SK-N-SH (cell line): Measurements from ENCODE around the gene ANO9. TPM values are rescaled to one million over a fixed set of nuclear protein-coding genes. Genes with fewer than 3 reads are reported as not detected.

ENCODE experiments used
- CTCF ChIA-PET: fragments of 300-600, 350-600 bp; formaldehyde crosslinking; extraction: SDS; loops from one replicate; lab custom pipeline; 2021; lab: Yijun Ruan, JAX
- POLR2A ChIA-PET: fragments of 350-600 bp; sonication (Branson Sonifier 250); formaldehyde crosslinking; extraction: SDS; loops from one replicate; lab custom pipeline; 2020; ENCODE audit warnings: antibody characterized with exemption, inconsistent platforms; lab: Yijun Ruan, JAX
- DNase-seq: peaks from one replicate; pipeline ENCODE4 v3.0.0; 2012
- H2AFZ ChIP-seq: fragments of 200-600 bp; sonication (generic); 2 replicates; pipeline ENCODE4 v1.8.1; 2016; ENCODE audit warnings: antibody characterized with exemption, mild to moderate bottlenecking, low read depth
- H3F3A ChIP-seq: fragments of 200-600 bp; sonication (generic); replicated peaks from 2 replicates; pipeline ENCODE3; 2016; ENCODE audit warnings: antibody characterized with exemption, mild to moderate bottlenecking; ENCODE audit not compliant: insufficient read depth
- H3K27ac ChIP-seq, 2 experiments: fragments of 200-500 bp in 1 of 2; fragments of 200-600 bp in 1 of 2; sonication (Bioruptor generic) in 1 of 2; sonication (generic), shearing (Covaris generic) in 1 of 2; 2 replicates each; pipeline versions ENCODE4 v1.5.1 to v1.6.1; 2014 to 2016; ENCODE audit warnings: low read depth in 2 of 2, inconsistent platforms in 1 of 2, low read length in 1 of 2, mild to moderate bottlenecking in 1 of 2, mixed read lengths in 1 of 2
- H3K27me3 ChIP-seq: fragments of 200-600 bp; sonication (generic), shearing (Covaris generic); 2 replicates; pipeline ENCODE4 v1.6.1; 2016; ENCODE audit warnings: mixed run types; ENCODE audit not compliant: insufficient read depth
- H3K36me3 ChIP-seq, 2 experiments: fragments of 200-500 bp in 1 of 2; fragments of 200-600 bp in 1 of 2; sonication (Bioruptor generic) in 1 of 2; sonication (generic) in 1 of 2; replicated peaks in 1 of 2; 2 replicates each; pipeline versions ENCODE3 to v1.5.1; 2014 to 2016; ENCODE audit warnings: low read length in 1 of 2, mild to moderate bottlenecking in 1 of 2; ENCODE audit not compliant: insufficient read depth in 2 of 2, control insufficient read depth in 1 of 2
- H3K4me1 ChIP-seq, 2 experiments: fragments of 200-500 bp in 1 of 2; fragments of 200-600 bp in 1 of 2; sonication (Bioruptor generic) in 1 of 2; sonication (generic), shearing (Covaris generic) in 1 of 2; 2 replicates each; pipeline versions ENCODE4 v1.5.1 to v1.6.1; 2014 to 2016; ENCODE audit warnings: low read depth in 1 of 2, low read length in 1 of 2, mixed run types in 1 of 2; ENCODE audit not compliant: insufficient read depth in 2 of 2, control insufficient read depth in 1 of 2
- H3K4me2 ChIP-seq: fragments of 200-600 bp; sonication (generic), shearing (Covaris generic); 2 replicates; pipeline ENCODE4 v1.6.1; 2017; ENCODE audit warnings: mixed run types
- H3K4me3 ChIP-seq, 2 experiments: fragments of 200-500 bp in 1 of 2; fragments of 200-600 bp in 1 of 2; sonication (Bioruptor generic) in 1 of 2; sonication (generic), shearing (Covaris generic) in 1 of 2; 2 replicates each; pipeline versions ENCODE4 v1.5.1 to v1.8.1; 2014 to 2016; ENCODE audit warnings: low read depth in 2 of 2, inconsistent platforms in 1 of 2, low read length in 1 of 2, mild to moderate bottlenecking in 1 of 2, mixed read lengths in 1 of 2, moderate library complexity in 1 of 2
- H3K79me2 ChIP-seq: fragments of 200-600 bp; sonication (generic); 2 replicates; pipeline ENCODE4 v1.8.1; 2017; ENCODE audit warnings: mild to moderate bottlenecking; ENCODE audit not compliant: insufficient read depth
- H3K9ac ChIP-seq: fragments of 200-600 bp; sonication (generic); 2 replicates; pipeline ENCODE4 v1.6.1; 2017; ENCODE audit warnings: mixed run types
- H3K9me2 ChIP-seq: fragments of 200-600 bp; sonication (generic); 2 replicates; pipeline ENCODE4 v1.6.1; 2017; ENCODE audit warnings: mixed run types
- H3K9me3 ChIP-seq: fragments of 200-600 bp; sonication (generic); 2 replicates; pipeline ENCODE4 v1.6.1; 2017; ENCODE audit warnings: mixed run types, mild to moderate bottlenecking, moderate library complexity
- H4K20me1 ChIP-seq: fragments of 200-600 bp; sonication (generic); 2 replicates; pipeline ENCODE4 v1.6.1; 2017; ENCODE audit warnings: mild to moderate bottlenecking, mixed run types; ENCODE audit not compliant: insufficient read depth
- ELF1 ChIP-seq: IDR thresholded peaks from 2 replicates; pipeline ENCODE4 v1.4.0; 2012
- EZH2phosphoT487 ChIP-seq: fragments of 200-600 bp; sonication (generic); IDR thresholded peaks from 2 replicates; pipeline ENCODE4 v1.6.1; 2017; ENCODE audit warnings: low read depth, mixed run types, mild to moderate bottlenecking, antibody characterized with exemption, moderate library complexity, borderline replicate concordance
- FOXJ3 ChIP-seq: sonication (generic); formaldehyde crosslinking; IDR thresholded peaks from 2 replicates; pipeline ENCODE4 v1.5.1; 2020; ENCODE audit warnings: mild to moderate bottlenecking, missing genetic modification reagents
- JUND ChIP-seq: IDR thresholded peaks from 2 replicates; pipeline ENCODE4 v1.4.0; 2012
- NFIC ChIP-seq: IDR thresholded peaks from 2 replicates; pipeline ENCODE4 v1.4.0; 2012; ENCODE audit warnings: borderline replicate concordance
- NRF1 ChIP-seq: IDR thresholded peaks from 2 replicates; pipeline ENCODE4 v1.6.1; 2012; ENCODE audit warnings: low read depth, mild to moderate bottlenecking, low read length
- PBX3 ChIP-seq: IDR thresholded peaks from 2 replicates; pipeline ENCODE4; 2012
- REST ChIP-seq: IDR thresholded peaks from 2 replicates; pipeline ENCODE4 v1.6.1; 2012; ENCODE audit warnings: mild to moderate bottlenecking, low read depth, low read length, moderate library complexity
- RFX5 ChIP-seq: IDR thresholded peaks from 2 replicates; pipeline ENCODE4 v1.6.1; 2012; ENCODE audit warnings: mild to moderate bottlenecking, improper control_type of control experiment, low read length
- SIN3A ChIP-seq: IDR thresholded peaks from 2 replicates; pipeline ENCODE4 v1.6.1; 2012; ENCODE audit warnings: low read depth, mild to moderate bottlenecking, low read length, moderate library complexity, borderline replicate concordance
- SMC3 ChIP-seq: IDR thresholded peaks from 2 replicates; pipeline ENCODE4 v1.6.1; 2012; ENCODE audit warnings: low read depth, low read length, improper control_type of control experiment
- TAF1 ChIP-seq: IDR thresholded peaks from 2 replicates; pipeline ENCODE4 v1.6.1; 2012; ENCODE audit warnings: low read depth, mild to moderate bottlenecking, low read length, moderate library complexity, borderline replicate concordance
- USF1 ChIP-seq: IDR thresholded peaks from 2 replicates; pipeline ENCODE4 v1.4.0; 2012; ENCODE audit warnings: low read depth, borderline replicate concordance
- USF2 ChIP-seq: fragments of 150-350 bp; IDR thresholded peaks from 2 replicates; pipeline ENCODE4 v1.6.1; 2017; ENCODE audit warnings: antibody characterized with exemption, low read length, low read depth, borderline replicate concordance
- WGBS: methylation state at CpG from one replicate; pipeline ENCODE4 v1.1.6; 2017; ENCODE audit warnings: low lambda C conversion rate; 5-methylcytosine and 5-hydroxymethylcytosine counted together
- polyA plus RNA-seq, 3 experiments: library from polyadenylated mRNA; depleted of rRNA; stranded (reverse); fragments of >200 nt; gene quantifications; 2 replicates each; pipeline ENCODE4 v1.2.3, GENCODE V29; 2012

The ANO9 gene
- polyA plus RNA-seq, 1 of the 3 experiments (the other 2 are of a cell fraction) = 0.12 TPM

- TF ChIP-seq REST (no peak), RFX5 (no peak), USF1 (peak; percentile 76), PBX3 (0 out of 2 replicates have a peak, but pooled peaks have one; percentile 15), NFIC (peak; percentile 60; the same call in 1 of the 2 replicates), USF2 (peak; percentile 41; the same call in 1 of the 2 replicates)
- TF ChIP-seq, all 33 proteins: peak for 15
Measured at GRCh38 chr11:447923-448731, 6.3 kb upstream of the ANO9 start (continued).

- Histone ChIP-seq H3K79me2 (peaks cover 29% of the 10 kb centered on the region), H2AFZ (no peak overlapping the region), H3K27me3 (no peaks in the 10 kb centered on the region), H3K9ac (no peak overlapping the region), H3K9me3 (no peaks in the 10 kb centered on the region), H3K27ac (no peak overlapping the region), H3K36me3 (no peaks in the 10 kb centered on the region), H3K4me3 (no peak overlapping the region), H3K4me1 (peaks cover 6 to 33% of the 10 kb centered on the region in 2 experiments; a peak in 2 of 4 replicates), H3K4me2 (no peak overlapping the region), H3K9me2 (no peaks in the 10 kb centered on the region), H4K20me1 (peaks cover 8% of the 10 kb centered on the region), H3F3A (peaks cover 10% of the 10 kb centered on the region)
- CTCF ChIA-PET = interaction anchor here (3.1 to 6.5 kb wide), 2 partner anchors 40 to 50 kb away, joined by 31 to 77 read pairs; no protein-coding TSS in a partner anchor
- TF ChIP-seq SIN3A (no peak), ELF1 (no peak), FOXJ3 (CRISPR knock-in tag) (no peak), SMC3 (no peak), EZH2phosphoT487 (no peak), TAF1 (no peak), PBX3 (no peak), NRF1 (no peak), JUND (no peak)
- POLR2A ChIA-PET = no interaction called here
- WGBS = 87% methylated on average over 7 of the region's 7 CpGs
- no peak for DNase-seq
Measured at GRCh38 chr11:446891-447290, 5.1 kb upstream of the ANO9 start.
